GM10847 (cell line): ENCODE data around the gene CDH4.

ENCODE experiments used
- POLR2A ChIP-seq: IDR thresholded peaks from 2 replicates; pipeline ENCODE4 v1.6.1; 2011; ENCODE audit not compliant: insufficient read length; ENCODE audit errors: extremely low read depth

The CDH4 gene

DNA sequence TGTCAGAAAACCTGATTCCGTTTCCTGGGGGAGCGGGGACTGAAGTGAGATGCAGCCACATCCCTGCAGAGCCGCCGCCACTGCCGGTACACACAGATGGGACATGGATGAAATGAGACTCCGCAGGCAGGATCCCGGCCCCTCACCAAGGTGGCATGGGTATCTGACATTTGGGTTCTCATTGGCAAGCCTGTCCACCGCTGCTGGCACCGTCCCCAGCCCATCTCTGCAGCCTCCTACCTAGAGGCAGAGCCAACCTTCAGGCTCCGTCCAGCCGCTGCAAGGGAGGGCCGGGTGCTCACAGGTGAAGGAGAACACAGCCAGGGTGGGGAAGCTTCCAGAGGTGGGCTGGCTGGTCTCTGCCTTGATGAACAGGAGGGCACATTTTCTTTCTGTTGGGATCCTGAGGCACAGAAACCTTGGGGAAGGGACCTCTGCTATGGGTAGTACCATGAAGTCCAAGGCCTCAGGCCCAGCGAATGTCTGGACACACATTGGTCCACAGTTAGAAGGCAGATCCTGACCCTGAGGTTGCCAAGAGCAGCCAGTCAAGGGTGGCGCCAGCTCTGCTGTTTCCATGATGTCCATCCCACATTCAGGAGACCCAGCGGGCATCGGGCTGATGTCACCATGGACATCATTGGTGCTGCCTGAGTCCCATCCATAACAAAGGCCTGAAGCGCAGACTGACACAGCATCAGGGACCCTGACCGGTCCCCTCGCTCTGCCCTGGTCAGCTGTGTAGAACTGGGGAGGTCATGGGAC, 636.2 kb downstream of the CDH4 start:
- TF ChIP-seq POLR2A: no peak

DNA sequence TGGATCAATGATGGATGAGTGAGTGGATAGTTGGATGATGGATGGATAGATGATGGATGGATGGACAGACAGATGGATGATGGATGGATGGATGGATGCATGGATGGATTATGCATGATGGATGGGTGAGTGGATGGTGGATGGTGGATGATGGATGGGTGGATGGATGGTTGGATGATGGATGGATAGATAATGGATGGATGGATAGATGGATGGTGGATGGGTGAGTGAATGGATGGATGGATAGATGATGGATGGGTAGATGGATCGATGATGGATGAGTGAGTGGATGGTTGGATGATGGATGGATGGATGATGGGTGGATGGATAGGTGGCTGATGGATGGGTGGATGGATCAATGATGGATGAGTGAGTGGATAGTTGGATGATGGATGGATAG, 637.6 kb downstream of the CDH4 start:
- no peak for TF ChIP-seq POLR2A

DNA sequence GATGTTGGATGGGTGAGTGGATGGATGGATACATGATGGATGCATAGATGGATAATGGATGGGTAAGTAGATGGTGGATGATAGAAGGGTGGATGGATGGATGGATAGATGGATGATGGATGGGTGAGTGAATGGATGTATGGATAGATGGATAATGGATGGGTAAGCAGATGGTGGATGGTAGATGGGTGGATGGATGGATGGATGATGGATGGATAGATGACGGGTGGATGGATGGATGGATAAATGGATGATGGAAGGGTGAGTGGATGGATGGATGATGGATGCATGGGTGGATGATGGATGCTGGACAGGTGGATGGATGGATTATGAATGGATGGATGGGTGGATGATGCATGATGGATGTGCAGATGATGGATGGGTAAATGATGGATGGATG, 638.1 kb downstream of the CDH4 start:
- TF ChIP-seq POLR2A: no peak

DNA sequence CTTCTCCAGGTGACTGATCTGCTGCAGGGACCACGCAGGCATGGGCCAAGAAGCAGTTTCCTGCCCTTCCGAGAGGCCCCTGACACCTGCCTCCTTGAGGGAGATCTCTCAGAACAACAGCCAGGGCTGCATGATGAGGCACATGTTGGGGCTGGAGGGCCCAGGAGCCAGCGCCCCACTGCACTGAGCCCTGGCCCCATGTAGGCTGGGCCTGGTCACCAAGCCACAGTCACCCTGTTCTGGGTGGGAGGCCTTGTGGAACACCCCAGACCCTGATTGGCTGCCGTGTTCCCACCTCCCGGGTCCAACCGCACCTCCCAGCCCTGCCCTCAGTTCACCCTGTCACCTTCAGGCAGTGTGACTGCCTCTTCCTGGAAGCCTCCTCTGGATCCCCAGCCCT, 639.4 kb downstream of the CDH4 start:
- no peak for TF ChIP-seq POLR2A

DNA sequence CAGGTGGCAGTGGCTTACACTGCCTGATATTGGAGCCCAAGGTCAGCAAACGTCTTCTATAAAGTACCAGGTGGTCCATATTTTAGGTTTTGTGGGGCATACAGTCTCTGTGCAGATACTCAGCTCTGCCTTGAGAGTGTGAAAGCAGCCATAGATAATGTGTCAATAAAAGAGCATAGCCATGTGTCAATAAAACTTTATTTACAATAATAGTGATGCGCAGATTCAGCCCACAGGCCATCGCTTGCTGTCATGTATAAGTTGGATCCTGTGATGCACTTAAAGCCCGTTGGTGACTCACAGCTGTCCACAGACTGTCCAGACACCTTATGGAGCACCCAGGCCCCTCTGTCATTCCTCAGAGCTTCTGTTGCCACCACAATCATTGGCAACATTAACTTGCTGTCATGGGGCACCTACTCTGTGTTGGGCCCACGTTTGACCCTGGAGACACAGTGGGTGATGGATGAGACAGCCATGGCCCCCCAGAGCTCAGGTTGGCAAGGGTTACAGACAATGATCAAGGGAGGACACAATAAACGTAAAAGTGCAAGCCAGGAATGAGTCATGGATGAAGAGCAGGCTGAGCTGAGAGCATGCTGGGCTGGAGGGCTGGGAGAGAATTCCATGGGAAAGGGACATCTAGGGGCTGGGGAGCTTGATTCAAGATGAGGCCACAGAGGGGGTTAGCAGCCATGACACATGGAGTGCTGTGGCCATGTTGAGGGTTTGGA, 640.0 kb downstream of the CDH4 start:
- TF ChIP-seq POLR2A: no peak

DNA sequence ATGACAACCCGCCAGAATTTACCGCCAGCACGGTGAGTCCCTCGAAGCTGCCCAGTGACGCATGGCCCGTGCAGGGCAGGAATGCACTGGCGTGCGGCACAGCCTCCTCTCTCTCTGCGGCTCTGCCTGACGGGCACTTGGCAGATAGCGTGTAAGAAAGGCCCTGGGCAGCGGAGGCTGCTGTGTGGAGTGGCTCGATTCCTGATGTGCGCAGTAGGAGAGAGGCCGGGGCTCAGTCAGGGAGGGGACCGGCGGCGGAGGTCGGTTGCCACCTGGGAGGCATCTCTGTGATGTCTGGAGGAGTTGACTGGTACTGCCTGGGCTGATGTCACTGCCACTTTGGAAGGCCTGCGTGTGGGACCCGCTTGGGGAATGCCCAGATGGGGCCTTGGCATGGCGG, 643.0 kb downstream of the CDH4 start:
- no peak for TF ChIP-seq POLR2A

DNA sequence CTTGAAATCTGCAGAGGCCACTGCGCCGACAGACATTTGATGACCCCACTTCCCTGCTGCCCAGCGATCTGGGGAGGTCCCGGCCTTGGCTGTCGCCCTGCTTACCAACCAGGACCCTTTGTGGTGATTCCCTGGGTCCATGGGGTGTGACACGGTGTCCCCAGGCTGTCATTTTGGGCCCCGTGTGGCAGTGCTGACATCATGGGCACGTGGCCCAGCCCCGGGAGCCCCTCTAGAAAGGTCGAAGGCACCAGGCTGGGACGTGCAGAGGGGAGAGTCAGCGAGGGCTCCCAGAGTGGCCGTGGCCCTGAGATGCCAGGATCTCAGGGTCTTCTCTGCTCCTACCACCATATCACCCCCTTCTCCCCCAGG, 643.6 kb downstream of the CDH4 start:
- TF ChIP-seq POLR2A: no peak

DNA sequence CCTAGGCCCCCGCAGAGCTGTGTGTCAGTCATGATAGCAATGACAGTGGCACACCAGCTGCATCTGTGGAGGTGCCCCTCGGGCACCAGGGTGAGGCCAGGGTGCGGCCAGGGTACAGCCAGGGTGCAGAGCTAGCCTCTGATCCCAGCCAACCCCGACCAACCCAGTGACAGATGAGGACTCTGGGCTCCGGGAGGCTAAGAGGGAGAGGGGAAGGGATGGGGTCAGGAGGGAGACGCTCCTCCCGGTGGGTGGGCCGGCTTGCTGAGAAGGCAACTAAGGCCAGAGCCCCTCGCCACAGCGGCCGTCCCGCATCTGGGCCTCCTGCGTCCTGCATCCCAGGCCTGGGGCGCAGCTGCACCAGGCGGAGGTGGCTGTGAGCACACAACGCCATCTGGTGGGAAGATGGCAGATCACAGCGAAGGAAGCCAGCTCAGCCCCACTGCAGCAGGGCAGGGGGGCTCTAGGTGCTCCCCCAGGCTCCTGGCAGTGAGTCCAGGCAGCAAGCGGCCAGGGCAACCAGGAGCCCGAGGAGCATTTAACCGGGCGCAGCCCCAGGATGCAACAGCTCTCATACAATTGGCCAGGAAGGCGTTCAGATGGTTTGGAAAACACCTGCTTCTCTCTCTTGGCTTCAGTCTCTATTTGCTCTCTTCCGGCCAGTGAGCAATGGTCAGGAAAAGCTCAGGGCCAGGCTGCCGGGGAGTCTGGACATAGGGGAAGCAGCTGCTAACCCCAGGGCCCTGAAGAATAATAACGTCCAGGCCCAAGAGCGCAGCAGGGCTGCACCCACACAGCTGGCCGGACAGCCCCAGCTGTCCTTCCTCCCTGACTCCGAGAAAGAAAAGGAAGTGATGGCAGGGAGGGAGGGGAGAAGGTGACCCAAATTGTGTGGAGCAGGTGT, 644.2 kb downstream of the CDH4 start:
- TF ChIP-seq POLR2A: no peak

DNA sequence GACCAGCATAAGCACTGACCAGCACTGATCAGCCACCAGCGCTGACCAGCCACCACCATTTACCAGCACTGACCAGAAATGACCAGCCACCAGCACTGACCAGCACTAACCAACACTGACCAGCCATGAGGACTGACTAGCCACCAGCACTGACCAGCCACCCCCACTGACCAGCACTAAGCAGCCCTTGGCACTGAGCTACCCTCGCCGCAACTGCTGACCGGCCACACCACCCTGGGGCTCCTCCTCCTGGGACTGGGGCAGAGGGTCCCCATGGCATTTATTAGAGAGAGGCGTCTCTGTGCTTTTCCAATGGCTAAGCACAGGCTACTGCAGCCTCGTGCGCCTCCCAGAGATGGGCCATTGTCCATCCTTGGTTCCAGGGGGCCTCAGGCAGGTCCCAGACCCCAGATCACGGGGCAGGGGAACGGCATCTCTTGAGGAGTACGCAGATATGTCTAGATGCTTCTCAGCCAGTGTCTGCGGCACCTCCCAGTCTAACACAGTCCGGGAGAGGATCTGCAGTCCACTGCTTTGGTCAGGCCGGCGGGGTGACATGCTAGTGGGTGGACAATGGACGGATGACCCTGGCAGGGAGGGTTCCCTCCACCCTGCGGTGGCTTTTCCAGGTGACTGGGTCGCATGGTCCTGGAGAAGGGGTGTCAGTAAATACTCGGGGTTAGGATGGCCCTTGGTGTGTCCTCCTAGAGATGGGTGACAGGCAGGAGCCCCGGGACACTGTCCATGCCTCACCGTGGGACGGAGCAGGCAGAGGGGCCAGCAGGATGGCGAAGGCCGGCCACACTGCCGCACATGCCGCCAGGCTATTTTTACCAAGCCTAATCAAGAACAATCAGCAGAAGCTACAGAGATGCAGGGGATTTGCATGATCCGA, 645.6 kb downstream of the CDH4 start:
- TF ChIP-seq POLR2A: no peak

DNA sequence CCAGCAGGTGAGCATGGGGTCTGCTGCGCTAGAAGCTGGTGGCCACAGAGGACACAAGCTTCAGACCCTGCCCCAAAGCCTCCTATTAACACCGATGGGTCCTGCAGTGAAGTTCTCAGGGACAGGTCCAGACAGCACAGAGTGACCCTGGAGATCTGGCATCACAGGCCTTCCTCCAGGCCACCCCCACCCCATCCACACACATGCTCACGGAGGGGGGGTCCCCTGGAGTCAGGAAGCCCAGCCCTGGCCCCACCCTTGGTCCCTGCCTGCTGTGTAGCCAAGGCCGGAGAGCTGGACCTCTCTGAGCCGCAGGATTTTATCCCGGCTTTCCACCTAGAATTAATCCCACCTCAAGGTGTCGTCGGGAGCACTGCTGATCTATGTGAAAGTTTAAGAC, 646.3 kb downstream of the CDH4 start:
- no peak for TF ChIP-seq POLR2A

DNA sequence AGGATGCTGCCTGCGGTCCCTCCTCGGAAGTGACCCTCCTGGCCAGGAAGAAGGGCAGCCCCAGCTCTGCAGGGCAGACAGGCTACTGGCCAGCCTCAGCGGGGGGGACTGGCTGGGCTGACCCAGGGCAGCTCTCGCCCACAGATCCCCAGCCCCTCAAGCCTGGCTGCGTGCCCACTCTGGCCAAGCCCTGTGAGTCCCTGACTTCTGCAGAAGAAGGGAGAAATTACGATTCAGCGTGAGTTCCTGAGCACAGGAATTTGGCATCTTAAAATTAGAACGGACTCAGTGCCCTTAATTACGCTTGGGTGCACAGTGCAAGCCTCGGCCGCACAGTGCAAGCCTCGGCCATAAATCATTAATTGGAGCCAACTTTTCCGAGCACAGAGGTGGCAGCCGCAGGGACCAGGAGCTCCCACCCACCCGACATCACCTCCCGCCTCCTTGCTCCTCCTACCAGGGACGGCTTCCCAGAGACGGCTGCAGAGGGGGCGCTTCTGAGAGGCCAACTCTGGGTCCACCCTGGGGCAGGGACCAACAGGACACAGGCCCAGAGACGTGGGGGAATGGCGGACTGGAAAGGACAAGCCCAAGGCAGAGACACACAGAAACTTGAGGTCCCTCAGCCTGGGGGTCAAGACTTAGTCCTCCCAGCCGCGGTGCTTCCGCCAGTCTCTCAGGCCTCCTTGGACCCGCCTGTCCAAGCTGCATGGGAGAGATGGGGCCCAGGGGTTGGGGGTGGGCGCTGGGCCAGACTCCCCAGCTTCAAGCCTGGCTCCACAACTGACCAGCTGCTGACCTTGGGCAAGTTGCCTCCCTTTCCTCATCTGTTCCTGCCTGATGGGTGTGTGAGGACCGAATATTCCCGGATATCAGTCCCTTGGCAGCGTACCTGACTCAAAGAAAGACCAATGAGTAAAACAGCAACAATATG, 648.2 kb downstream of the CDH4 start:
- TF ChIP-seq POLR2A: no peak

DNA sequence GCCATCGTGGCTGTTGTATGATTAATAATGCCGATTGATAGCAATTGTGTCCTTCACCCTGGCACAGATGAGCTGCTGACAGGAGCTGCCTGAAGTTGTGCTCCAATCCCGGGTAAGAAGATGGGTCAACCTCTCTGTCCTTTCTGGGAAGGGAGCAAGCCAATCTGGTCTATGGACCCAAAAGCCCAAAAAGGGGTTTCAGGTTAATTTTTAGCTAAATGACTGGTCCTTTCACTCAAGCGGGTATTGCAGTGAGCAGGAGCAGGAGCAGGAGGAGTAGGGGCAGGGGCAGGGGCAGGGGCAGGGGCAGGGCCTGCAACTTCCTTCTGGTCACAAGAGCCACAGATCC, 648.9 kb downstream of the CDH4 start:
- TF ChIP-seq POLR2A: no peak

DNA sequence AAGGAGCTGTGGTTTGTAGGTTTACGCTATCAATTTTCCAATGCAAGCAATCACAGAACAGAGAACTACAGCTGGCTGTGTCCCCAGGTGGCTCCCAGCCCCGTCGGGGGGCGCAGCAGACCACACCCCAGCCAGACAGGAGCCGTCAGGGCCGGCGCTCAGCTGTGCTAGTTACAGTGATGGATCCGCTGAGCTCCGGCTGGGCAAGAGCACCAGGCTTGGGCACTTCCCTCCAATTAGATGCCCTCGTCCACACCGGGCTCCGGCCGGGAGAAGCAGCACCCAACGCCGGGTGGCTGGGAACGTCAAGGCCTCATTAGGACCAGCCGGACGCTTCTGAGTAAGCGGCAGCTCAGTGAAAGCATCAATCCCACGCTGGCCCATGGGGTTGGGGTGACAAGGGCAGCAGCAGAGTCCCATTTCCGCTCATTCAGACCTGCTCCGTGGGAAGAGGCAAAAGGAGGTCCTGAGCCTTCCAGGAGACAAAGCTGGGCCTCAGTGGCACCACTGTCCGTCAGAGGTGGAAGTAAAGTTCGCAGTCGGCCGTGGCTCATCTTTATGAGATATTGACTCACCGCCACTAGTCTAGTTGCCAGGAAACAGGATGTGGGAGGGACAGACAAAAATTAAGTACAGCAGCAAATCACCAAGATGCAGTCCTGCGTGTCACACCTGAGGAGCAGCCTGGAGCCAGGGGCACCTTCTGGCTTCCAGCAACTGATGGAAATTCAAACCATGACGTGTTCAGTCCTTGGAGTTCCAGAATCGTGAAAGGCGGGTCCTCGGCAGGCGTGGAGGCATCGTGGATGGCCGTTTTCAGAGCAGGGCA, 649.5 kb downstream of the CDH4 start:
- no peak for TF ChIP-seq POLR2A
